OCI-LY3 (cell line): Measurements from ENCODE around the gene DCC.

Source experiments
- CTCF ChIP-seq: fragments of 200-600, 300-600 bp; sonication (generic); IDR thresholded peaks from 2 replicates; pipeline ENCODE4 v1.5.1; 2014; ENCODE audit warnings: antibody characterized with exemption, low read length, low read depth
- EZH2phosphoT487 ChIP-seq: fragments of 200-600 bp; shearing (Covaris generic); IDR thresholded peaks from 2 replicates; pipeline ENCODE4 v1.6.1; 2018; ENCODE audit warnings: antibody characterized with exemption, mixed run types, low read depth

GRCh38 chr18:52431683-52432082 lies 91.7 kb downstream of the DCC start:
- no peak for TF ChIP-seq CTCF
- TF ChIP-seq EZH2phosphoT487: no peak
